ENCODE data around the gene LEF1. TPM values are rescaled to one million over a fixed set of nuclear protein-coding genes. Genes with fewer than 3 reads are reported as not detected.

The LEF1 gene
- total RNA-seq, 2 donors from 2014 or later = 3.4 TPM; not detected in 1

- Histone ChIP-seq H3K4me1 (no peaks in the 10 kb centered on the region), H3K27ac (no peak overlapping the region), H3K9me3 (no peaks in the 10 kb centered on the region), H3K36me3 (no peaks in the 10 kb centered on the region), H3K27me3 (no peaks in the 10 kb centered on the region), H3K4me3 (no peak overlapping the region)
- no peak for TF ChIP-seq CTCF (IDR thresholded peaks at IDR 0.05)
- no peak for DNase-seq (ENCODE audit: low spot score)
These were observed 13.4 kb downstream of the LEF1 start for GRCh38 chr4:108155373-108155772.

- Histone ChIP-seq H3K27me3 (no peaks in the 10 kb centered on the region), H3K36me3 (no peaks in the 10 kb centered on the region), H3K27ac (no peak overlapping the region), H3K4me1 (no peaks in the 10 kb centered on the region), H3K9me3 (no peaks in the 10 kb centered on the region), H3K4me3 (no peak overlapping the region)
- TF ChIP-seq CTCF (IDR thresholded peaks at IDR 0.05) = no peak
- DNase-seq (ENCODE audit: low spot score) = no peak
These were observed 15.8 kb downstream of the LEF1 start for GRCh38 chr4:108152980-108153379.

- Histone ChIP-seq H3K4me1 (no peaks in the 10 kb centered on the region), H3K36me3 (no peaks in the 10 kb centered on the region), H3K27me3 (no peaks in the 10 kb centered on the region), H3K9me3 (no peaks in the 10 kb centered on the region), H3K4me3 (no peak overlapping the region), H3K27ac (no peak overlapping the region)
- TF ChIP-seq CTCF (IDR thresholded peaks at IDR 0.05) = no peak
- DNase-seq (ENCODE audit: low spot score) = no peak
These were observed 18.9 kb downstream of the LEF1 start for GRCh38 chr4:108149588-108150380.

GRCh38 chr4:108148316-108148715 is 20.4 kb downstream of the LEF1 start:
- H3K4me3 ChIP-seq = no peak overlapping the region
- H3K27ac ChIP-seq = no peak overlapping the region
- H3K36me3 ChIP-seq = no peaks in the 10 kb centered on the region
- no peaks in the 10 kb centered on the region for H3K27me3 ChIP-seq
- no peak for TF ChIP-seq CTCF (IDR thresholded peaks at IDR 0.05)
- no peak for DNase-seq (ENCODE audit: low spot score)
- no peaks in the 10 kb centered on the region for H3K4me1 ChIP-seq
- H3K9me3 ChIP-seq = no peaks in the 10 kb centered on the region

GRCh38 chr4:108146819-108147218 is 21.9 kb downstream of the LEF1 start:
- no peaks in the 10 kb centered on the region for H3K36me3 ChIP-seq
- no peak overlapping the region for H3K4me3 ChIP-seq
- no peak for DNase-seq (ENCODE audit: low spot score)
- H3K27ac ChIP-seq = no peak overlapping the region
- H3K9me3 ChIP-seq = no peaks in the 10 kb centered on the region
- no peaks in the 10 kb centered on the region for H3K4me1 ChIP-seq
- no peak for TF ChIP-seq CTCF (IDR thresholded peaks at IDR 0.05)
- no peaks in the 10 kb centered on the region for H3K27me3 ChIP-seq

- no peak for TF ChIP-seq CTCF (IDR thresholded peaks at IDR 0.05)
These were observed 22.4 kb downstream of the LEF1 start for GRCh38 chr4:108146336-108146735.

More at GRCh38 chr4:108146336-108146735, 22.4 kb downstream of the LEF1 start:
- Histone ChIP-seq H3K4me3 (no peak overlapping the region), H3K36me3 (no peaks in the 10 kb centered on the region), H3K4me1 (no peaks in the 10 kb centered on the region), H3K27ac (no peak overlapping the region), H3K27me3 (no peaks in the 10 kb centered on the region), H3K9me3 (no peaks in the 10 kb centered on the region)
- no peak for DNase-seq (ENCODE audit: low spot score)

Data from right atrium auricular region (tissue), 2 donors.